ENCODE measurements around the gene AIMP1. TPM values are rescaled to one million over a fixed set of nuclear protein-coding genes. Genes with fewer than 3 reads are reported as not detected.

Gene AIMP1
- total and polyA plus RNA-seq, 12 donors = 22.8 to 38.6 (median 36.0) TPM

DNA sequence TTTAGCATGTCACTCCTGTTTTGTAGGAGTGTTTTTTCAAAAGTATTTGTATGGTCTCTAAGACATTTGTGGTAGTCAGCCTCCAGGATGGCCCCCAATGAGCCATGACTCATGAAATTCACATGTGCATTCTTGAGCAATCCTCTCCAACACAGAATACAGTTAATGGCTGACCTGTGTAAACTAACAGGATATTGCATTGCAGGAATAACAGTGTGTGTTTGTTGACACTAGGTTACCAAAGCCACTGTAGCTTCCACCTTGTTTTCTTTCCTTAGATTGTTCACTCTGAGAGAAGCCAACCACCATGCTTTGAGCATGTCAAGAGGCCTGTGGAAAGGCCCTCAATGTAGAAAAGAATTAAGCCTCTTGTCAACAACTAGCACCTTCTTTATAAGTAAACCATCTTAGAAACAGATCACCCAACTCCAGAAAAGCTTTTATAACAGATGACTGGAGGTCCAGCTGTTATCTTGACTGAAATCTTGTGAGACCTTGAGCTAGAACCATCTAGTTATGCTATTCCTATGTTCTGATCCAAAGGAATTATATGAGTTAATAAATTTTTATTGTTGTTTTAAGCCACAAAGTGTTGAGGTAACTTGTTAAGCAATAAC is 28.9 kb upstream of the AIMP1 start:
- DNase-seq (no peak), ATAC-seq (peak in 1 of 8 donors; percentile 29)
- H3K27ac ChIP-seq = no peak overlapping the region
- H3K9me3 ChIP-seq = no peaks in the 10 kb centered on the region
- intact Hi-C loops (cut with DNase I) = no loop called here
- TF ChIP-seq CTCF (IDR thresholded peaks at IDR 0.05) = no peak
- H3K36me3 ChIP-seq = peaks cover 0 to 57% (median 4%) of the 10 kb centered on the region in 9 donors
- peaks cover 0 to 9% (median 0%) of the 10 kb centered on the region in 9 donors for H3K4me1 ChIP-seq
- no peaks in the 10 kb centered on the region for H3K27me3 ChIP-seq
- no peak overlapping the region for H3K4me3 ChIP-seq

DNA sequence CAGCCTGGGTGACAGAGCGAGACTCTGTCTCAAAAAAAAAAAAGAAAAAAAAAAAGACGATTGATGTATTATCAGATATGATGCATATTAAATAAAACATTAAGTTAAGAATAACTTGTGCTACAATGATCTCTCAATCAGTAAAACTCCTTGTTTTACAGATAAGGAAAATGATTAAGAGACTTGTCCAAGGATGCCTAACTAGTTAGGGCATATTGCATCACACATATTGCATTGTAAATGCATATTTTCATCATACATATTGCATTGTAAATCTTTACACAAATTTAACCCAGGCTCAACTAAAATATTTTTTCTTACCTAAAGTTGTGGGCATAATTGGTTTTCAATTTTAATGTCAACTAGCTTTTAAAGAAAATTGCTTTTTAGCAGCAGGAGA is 26.6 kb upstream of the AIMP1 start:
- Histone ChIP-seq H3K27ac (no peak overlapping the region), H3K36me3 (peaks cover 0 to 79% (median 10%) of the 10 kb centered on the region in 9 donors), H3K27me3 (no peaks in the 10 kb centered on the region), H3K9me3 (no peaks in the 10 kb centered on the region), H3K4me1 (no peaks in the 10 kb centered on the region), H3K4me3 (no peak overlapping the region)
- intact Hi-C loops (cut with DNase I) = no loop called here
- ATAC-seq = no peak
- no peak for TF ChIP-seq CTCF (IDR thresholded peaks at IDR 0.05)
- WGBS, 2 donors = 92 to 97% methylated on average over 2 of the region's 2 CpGs
- no peak for DNase-seq

DNA sequence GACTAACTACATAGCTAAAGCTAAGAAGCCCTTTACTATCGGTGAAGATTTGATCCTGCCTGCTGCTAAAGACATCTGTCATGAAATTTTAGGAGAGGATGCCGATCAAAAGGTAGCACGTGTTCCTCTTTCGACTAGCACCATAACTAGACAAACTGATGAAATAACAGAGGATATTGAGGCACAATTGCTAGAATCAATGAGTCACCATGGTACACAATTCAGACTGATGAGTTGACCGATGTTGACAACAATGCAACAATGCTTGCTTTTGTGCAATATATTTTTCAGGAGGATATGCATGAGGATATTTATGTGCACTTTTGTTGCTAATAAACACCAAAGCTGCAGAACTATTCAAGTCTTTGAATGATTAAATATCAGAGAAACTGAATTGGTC is 24.7 kb upstream of the AIMP1 start:
- peaks cover 0 to 95% (median 11%) of the 10 kb centered on the region in 9 donors for H3K36me3 ChIP-seq
- no peak for ATAC-seq
- H3K9me3 ChIP-seq = no peaks in the 10 kb centered on the region
- no peak overlapping the region for H3K4me3 ChIP-seq
- no peak for TF ChIP-seq CTCF (IDR thresholded peaks at IDR 0.05)
- H3K27me3 ChIP-seq = no peaks in the 10 kb centered on the region
- no peak overlapping the region for H3K27ac ChIP-seq
- no peak for DNase-seq
- H3K4me1 ChIP-seq = no peaks in the 10 kb centered on the region
- WGBS, 2 donors = 96 to 97% methylated on average over 5 of the region's 5 CpGs
- intact Hi-C loops (cut with DNase I) = no loop called here

GRCh38 chr4:106294062-106294461 is 22.3 kb upstream of the AIMP1 start:
- TF ChIP-seq CTCF (IDR thresholded peaks at IDR 0.05) = no peak
- H3K27me3 ChIP-seq = no peaks in the 10 kb centered on the region
- DNase-seq (no peak), ATAC-seq (no peak)
- no peak overlapping the region for H3K27ac ChIP-seq
- WGBS, 2 donors = 98 to 99% methylated on average over 10 of the region's 10 CpGs
- no peak overlapping the region for H3K4me3 ChIP-seq
- H3K9me3 ChIP-seq = no peaks in the 10 kb centered on the region
- peaks cover 0 to 85% (median 9%) of the 10 kb centered on the region in 9 donors for H3K36me3 ChIP-seq
- intact Hi-C loops (cut with DNase I) = no loop called here
- H3K4me1 ChIP-seq = no peaks in the 10 kb centered on the region
